ENCODE measurements around the gene NINL.

DNA sequence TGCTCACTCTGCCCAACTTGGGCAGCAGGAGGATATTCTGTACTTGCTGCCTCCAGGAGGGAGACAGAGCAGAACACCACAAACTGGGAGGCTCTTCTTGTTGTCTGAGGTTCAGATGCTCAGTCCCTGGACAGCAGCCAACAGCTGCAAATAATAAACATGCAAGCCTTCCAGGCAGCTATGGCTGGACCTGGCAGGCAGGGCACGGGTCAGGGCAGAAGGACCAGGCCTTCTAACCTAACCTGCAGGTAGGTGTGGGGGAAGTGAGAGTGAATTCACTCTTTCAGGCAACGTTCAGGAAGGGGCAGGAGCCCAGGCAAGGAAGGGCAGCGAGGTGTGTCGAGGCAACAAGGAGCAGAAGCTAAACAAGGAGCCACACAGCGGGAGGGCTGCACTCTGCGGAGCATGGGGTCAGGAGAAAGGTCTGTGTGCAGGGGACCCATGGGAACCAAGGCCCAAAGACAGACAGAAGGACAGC, 31.5 kb downstream of the NINL start:
- TF ChIP-seq CREB1 (IDR thresholded peaks at IDR 0.05; ENCODE audit: low read depth) (no peak), RAD21 (IDR thresholded peaks at IDR 0.05; ENCODE audit: low read depth) (no peak), EP300 (IDR thresholded peaks at IDR 0.05; ENCODE audit: borderline replicate concordance) (no peak), CEBPB (IDR thresholded peaks at IDR 0.05) (no peak), TCF12 (IDR thresholded peaks at IDR 0.05; ENCODE audit: low read depth) (no peak), FOXM1 (IDR thresholded peaks at IDR 0.05; ENCODE audit: borderline replicate concordance, low read depth) (no peak)
- TF ChIP-seq, protein P1, sequence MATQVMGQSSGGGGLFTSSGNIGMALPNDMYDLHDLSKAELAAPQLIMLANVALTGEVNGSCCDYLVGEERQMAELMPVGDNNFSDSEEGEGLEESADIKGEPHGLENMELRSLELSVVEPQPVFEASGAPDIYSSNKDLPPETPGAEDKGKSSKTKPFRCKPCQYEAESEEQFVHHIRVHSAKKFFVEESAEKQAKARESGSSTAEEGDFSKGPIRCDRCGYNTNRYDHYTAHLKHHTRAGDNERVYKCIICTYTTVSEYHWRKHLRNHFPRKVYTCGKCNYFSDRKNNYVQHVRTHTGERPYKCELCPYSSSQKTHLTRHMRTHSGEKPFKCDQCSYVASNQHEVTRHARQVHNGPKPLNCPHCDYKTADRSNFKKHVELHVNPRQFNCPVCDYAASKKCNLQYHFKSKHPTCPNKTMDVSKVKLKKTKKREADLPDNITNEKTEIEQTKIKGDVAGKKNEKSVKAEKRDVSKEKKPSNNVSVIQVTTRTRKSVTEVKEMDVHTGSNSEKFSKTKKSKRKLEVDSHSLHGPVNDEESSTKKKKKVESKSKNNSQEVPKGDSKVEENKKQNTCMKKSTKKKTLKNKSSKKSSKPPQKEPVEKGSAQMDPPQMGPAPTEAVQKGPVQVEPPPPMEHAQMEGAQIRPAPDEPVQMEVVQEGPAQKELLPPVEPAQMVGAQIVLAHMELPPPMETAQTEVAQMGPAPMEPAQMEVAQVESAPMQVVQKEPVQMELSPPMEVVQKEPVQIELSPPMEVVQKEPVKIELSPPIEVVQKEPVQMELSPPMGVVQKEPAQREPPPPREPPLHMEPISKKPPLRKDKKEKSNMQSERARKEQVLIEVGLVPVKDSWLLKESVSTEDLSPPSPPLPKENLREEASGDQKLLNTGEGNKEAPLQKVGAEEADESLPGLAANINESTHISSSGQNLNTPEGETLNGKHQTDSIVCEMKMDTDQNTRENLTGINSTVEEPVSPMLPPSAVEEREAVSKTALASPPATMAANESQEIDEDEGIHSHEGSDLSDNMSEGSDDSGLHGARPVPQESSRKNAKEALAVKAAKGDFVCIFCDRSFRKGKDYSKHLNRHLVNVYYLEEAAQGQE (IDR thresholded peaks at IDR 0.05; ENCODE audit: low read depth), result no peak
- TF ChIP-seq, protein P2, sequence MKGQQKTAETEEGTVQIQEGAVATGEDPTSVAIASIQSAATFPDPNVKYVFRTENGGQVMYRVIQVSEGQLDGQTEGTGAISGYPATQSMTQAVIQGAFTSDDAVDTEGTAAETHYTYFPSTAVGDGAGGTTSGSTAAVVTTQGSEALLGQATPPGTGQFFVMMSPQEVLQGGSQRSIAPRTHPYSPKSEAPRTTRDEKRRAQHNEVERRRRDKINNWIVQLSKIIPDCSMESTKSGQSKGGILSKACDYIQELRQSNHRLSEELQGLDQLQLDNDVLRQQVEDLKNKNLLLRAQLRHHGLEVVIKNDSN (IDR thresholded peaks at IDR 0.05), result no peak

All from Ishikawa (cell line).